ENCODE data around the gene TAS2R10. TPM values are rescaled to one million over a fixed set of nuclear protein-coding genes. Genes with fewer than 3 reads are reported as not detected.

The TAS2R10 gene
- total and polyA plus RNA-seq, 5 donors: 0.23 to 0.56 (median 0.31) TPM; not detected in 2

Other genes with a start within 250 kb of the TAS2R10 start
- gene MAGOHB, start 212.7 kb downstream of the TAS2R10 start, total RNA-seq: 10 to 100 TPM; 12.8 to 17.4 (median 14.0) TPM
- 16.4 TPM for gene MAGOHB, start 212.7 kb downstream of the TAS2R10 start, polyA plus RNA-seq
- gene STYK1, start 152.3 kb downstream of the TAS2R10 start, total RNA-seq: under 1 TPM in 1 of 4 donors, not detected in 3; 0.09 TPM
- gene STYK1, start 152.3 kb downstream of the TAS2R10 start, polyA plus RNA-seq: 0.02 TPM
- gene YBX3, start 103.0 kb downstream of the TAS2R10 start, total RNA-seq: 100 to 1,000 TPM; 585 to 928 (median 744) TPM
- gene YBX3, start 103.0 kb downstream of the TAS2R10 start, polyA plus RNA-seq: 490 TPM
- gene TAS2R7, start 23.7 kb downstream of the TAS2R10 start, total RNA-seq: not detected
- 0.07 TPM for gene TAS2R7, start 23.7 kb downstream of the TAS2R10 start, polyA plus RNA-seq
- gene TAS2R8, start 19.1 kb downstream of the TAS2R10 start, total RNA-seq: not detected
- gene TAS2R8, start 19.1 kb downstream of the TAS2R10 start, polyA plus RNA-seq: not detected
- gene TAS2R9, start 16.2 kb downstream of the TAS2R10 start, total RNA-seq: not detected
- gene TAS2R9, start 16.2 kb downstream of the TAS2R10 start, polyA plus RNA-seq: not detected
- gene PRR4, start 23.1 kb upstream of the TAS2R10 start, total RNA-seq: 1 to 10 TPM in 2 of 4 donors, under 1 TPM in 2; 0.50 to 2.1 (median 1.0) TPM
- gene PRR4, start 23.1 kb upstream of the TAS2R10 start, polyA plus RNA-seq: 2.4 TPM
- 10 to 100 TPM in 2 of 4 donors, 1 to 10 TPM in 2; 4.6 to 14.5 (median 8.9) TPM for gene PRH1, start 57.9 kb upstream of the TAS2R10 start, total RNA-seq
- 1.8 TPM for gene PRH1, start 57.9 kb upstream of the TAS2R10 start, polyA plus RNA-seq
- gene TAS2R13, start 83.2 kb upstream of the TAS2R10 start, total RNA-seq: 1 to 10 TPM in 1 of 4 donors, under 1 TPM in 3; 0.23 to 1.8 (median 0.42) TPM
- gene TAS2R13, start 83.2 kb upstream of the TAS2R10 start, polyA plus RNA-seq: 0.25 TPM
- gene PRH2, start 102.9 kb upstream of the TAS2R10 start, total RNA-seq: under 1 TPM in 1 of 4 donors, not detected in 3; 0.53 TPM
- not detected for gene PRH2, start 102.9 kb upstream of the TAS2R10 start, polyA plus RNA-seq
- 1 to 10 TPM in 2 of 4 donors, under 1 TPM in 2; 0.60 to 1.5 (median 1.1) TPM for gene TAS2R14, start 112.9 kb upstream of the TAS2R10 start, total RNA-seq
- gene TAS2R14, start 112.9 kb upstream of the TAS2R10 start, polyA plus RNA-seq: 1.1 TPM
- 1 to 10 TPM in 1 of 4 donors, under 1 TPM in 3; 0.56 to 1.1 (median 0.74) TPM for gene TAS2R50, start 160.6 kb upstream of the TAS2R10 start, total RNA-seq
- gene TAS2R50, start 160.6 kb upstream of the TAS2R10 start, polyA plus RNA-seq: 0.09 TPM
- 1 to 10 TPM in 2 of 4 donors, under 1 TPM in 2; 0.54 to 1.4 (median 0.95) TPM for gene TAS2R20, start 171.9 kb upstream of the TAS2R10 start, total RNA-seq
- 0.27 TPM for gene TAS2R20, start 171.9 kb upstream of the TAS2R10 start, polyA plus RNA-seq
- 1 to 10 TPM in 2 of 4 donors, under 1 TPM in 2; 0.77 to 2.9 (median 1.2) TPM for gene TAS2R19, start 196.3 kb upstream of the TAS2R10 start, total RNA-seq
- 0.57 TPM for gene TAS2R19, start 196.3 kb upstream of the TAS2R10 start, polyA plus RNA-seq
- gene TAS2R31, start 205.0 kb upstream of the TAS2R10 start, total RNA-seq: 1 to 10 TPM; 1.0 to 2.0 (median 1.4) TPM
- gene TAS2R31, start 205.0 kb upstream of the TAS2R10 start, polyA plus RNA-seq: 0.54 TPM
- gene TAS2R46, start 235.9 kb upstream of the TAS2R10 start, total RNA-seq: under 1 TPM in 3 of 4 donors, not detected in 1; 0.26 to 0.71 (median 0.53) TPM
- not detected for gene TAS2R46, start 235.9 kb upstream of the TAS2R10 start, polyA plus RNA-seq

All from right cardiac atrium (tissue), 5 donors.